HG03521 (cell line): ENCODE data around the gene SYCE3.
"Not testable (repeated sequence)": the region's sequence is repeated elsewhere in the genome, so short reads cannot be mapped to it uniquely, and the experiment has no call there.

Experiments
- ATAC-seq: cut with Tn5 transposase; IDR thresholded peaks from one replicate; pipeline ENCODE4 v1.9.1; 2021; ENCODE audit warnings: mild to moderate bottlenecking, moderate library complexity; ENCODE audit not compliant: unreplicated experiment

Gene SYCE3

DNA sequence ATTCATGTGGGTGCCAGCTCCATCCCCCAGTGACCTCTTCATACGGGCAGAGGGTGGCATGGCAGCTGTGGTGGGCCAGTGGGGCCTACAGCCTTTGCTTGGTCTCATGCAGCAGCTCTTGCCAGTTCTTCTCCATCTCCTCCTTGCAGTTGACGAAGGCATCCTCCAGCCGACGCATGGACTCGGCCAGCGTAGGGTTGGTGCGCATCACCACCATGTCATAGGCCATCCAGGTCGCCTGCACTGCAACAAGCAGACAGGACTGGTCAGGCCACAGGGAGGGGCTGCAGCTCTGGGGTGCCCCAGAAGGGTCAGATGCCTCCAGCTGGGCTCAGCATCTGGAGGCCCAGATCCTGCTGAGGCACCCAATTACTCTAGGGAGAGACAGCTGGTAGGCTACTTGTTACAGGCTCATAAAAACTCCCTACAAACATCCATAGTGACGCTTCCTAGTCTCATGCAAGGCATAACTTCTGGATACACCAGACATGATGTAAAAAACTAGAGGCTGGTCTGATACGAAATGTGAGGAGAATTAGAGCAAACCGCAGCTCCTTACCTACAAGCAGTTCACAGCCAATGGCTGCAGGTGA lies 11.5 kb downstream of the SYCE3 start:
- ATAC-seq: no peak

- no peak for ATAC-seq
Measured at GRCh38 chr22:50550395-50550794, 12.3 kb downstream of the SYCE3 start.

DNA sequence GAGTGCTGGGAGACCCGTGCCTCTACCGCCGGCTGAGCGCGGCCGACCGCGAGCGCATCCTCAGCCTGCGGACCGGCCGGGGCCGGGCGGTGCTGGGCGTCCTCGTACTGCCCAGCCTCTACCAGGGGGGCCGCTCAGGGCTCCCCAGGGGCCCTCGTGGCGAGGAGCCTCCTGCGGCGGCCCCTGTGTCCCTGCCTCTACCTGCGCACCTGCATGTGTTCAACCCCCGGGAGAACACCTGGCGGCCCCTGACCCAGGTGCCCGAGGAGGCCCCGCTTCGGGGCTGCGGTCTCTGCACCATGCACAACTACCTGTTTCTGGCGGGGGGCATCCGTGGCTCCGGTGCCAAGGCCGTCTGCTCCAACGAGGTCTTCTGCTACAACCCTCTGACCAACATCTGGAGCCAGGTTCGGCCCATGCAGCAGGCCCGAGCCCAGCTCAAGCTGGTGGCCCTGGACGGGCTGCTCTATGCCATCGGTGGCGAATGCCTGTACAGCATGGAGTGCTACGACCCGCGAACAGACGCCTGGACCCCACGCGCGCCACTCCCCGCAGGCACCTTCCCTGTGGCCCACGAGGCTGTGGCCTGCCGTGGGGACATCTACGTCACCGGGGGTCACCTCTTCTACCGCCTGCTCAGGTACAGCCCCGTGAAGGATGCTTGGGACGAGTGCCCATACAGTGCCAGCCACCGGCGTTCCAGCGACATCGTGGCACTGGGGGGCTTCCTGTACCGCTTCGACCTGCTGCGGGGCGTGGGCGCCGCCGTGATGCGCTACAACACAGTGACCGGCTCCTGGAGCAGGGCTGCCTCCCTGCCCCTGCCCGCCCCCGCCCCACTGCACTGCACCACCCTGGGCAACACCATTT lies 13.6 kb downstream of the SYCE3 start:
- no peak for ATAC-seq

DNA sequence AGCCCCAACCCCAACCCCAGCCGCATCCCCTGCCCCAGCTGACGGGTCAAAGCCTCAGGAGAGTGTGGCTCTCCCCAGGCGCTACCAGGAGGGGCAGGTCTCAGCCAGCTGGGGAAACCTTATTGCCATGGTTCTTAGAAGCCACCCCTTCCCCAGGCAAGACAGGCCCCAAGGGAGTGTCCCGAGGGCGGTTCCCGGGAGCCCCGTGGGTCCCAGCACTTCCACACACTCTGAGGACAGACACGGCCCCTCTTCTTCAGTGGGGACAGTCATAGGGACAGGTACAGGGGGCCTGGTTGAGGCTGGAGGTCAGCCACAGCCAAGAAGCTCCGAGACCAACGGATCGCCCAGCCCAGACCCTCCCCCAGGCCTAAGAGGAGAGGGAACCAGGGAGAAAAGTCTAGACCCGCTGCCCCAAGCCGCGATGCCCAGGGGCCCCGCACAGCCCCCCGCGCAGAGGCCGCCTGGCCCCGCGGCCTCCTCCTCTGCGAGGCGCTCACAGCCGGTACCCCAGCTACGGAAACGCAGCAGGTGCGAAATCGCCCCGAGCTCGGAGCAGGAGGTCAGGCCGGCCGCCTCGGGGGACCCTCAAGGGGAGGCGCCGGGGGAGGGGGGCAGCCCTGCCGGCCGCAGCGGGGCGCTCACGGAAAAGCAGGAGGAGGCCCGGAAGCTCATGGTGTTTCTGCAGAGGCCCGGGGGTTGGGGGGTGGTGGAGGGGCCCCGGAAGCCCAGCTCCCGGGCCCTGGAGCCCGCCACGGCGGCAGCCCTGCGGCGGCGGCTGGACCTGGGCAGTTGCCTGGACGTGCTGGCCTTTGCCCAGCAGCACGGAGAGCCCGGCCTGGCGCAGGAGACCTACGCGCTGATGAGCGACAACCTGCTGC lies 14.4 kb downstream of the SYCE3 start:
- no peak for ATAC-seq

GRCh38 chr22:50547263-50547985 lies 15.3 kb downstream of the SYCE3 start:
- ATAC-seq: no peak

GRCh38 chr22:50546326-50547262 lies 16.1 kb downstream of the SYCE3 start:
- no peak for ATAC-seq

- ATAC-seq: no peak
Measured at GRCh38 chr22:50545522-50546325, 17.0 kb downstream of the SYCE3 start, which contains the start of gene KLHDC7B. TSS of gene KLHDC7B (plus strand) at chr22:50545899. CDS start at chr22:50546244, 345 bp downstream.

GRCh38 chr22:50544746-50545253 lies 17.9 kb downstream of the SYCE3 start:
- ATAC-seq: no peak

- no peak for ATAC-seq
Measured at GRCh38 chr22:50544078-50544745, 18.5 kb downstream of the SYCE3 start.

DNA sequence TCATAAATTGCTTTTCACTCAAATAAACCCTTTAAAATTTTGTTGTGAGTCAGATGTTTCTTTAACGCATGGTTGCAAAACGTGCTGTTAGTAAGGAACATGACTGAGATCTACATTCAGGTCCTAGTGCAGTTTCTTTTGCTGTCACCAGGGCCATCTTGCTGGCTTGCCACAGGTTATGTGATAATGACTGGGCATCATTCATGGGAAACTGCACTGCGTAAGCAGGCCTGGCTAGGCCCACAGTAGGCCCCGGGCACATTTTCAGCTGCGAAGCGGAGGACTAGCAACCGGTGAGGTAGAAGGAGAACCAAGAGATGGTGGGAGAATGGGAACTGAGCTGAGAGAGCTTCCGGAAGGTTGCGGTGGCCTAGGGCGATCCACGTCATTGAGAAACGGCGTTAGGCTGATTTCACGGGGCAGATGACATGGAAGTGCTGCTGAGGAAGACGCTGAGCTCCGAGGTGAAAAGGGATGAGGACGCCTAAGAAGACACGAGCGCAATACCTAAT lies 20.2 kb downstream of the SYCE3 start:
- ATAC-seq: no peak

GRCh38 chr22:50541667-50542026 lies 21.1 kb downstream of the SYCE3 start:
- not testable (repeated sequence) for ATAC-seq

DNA sequence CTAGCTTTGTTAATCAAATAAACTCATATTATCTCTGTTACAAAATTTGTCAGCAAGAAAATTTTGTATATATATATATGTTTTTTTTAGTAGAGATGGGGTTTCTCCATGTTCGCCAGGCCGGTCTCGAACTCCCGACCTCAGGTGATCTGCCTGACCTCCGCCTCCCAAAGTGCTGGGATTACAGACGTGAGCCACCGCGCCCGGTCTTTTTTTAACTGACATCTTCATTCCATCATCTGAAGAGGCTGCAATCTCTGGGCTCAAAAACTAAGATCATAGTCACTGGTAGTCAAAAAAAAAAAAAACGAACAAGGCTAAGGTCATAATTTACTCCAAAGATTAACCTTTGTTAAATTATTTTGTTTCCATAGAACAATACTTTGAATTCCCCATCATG lies 22.3 kb downstream of the SYCE3 start:
- ATAC-seq: no peak

DNA sequence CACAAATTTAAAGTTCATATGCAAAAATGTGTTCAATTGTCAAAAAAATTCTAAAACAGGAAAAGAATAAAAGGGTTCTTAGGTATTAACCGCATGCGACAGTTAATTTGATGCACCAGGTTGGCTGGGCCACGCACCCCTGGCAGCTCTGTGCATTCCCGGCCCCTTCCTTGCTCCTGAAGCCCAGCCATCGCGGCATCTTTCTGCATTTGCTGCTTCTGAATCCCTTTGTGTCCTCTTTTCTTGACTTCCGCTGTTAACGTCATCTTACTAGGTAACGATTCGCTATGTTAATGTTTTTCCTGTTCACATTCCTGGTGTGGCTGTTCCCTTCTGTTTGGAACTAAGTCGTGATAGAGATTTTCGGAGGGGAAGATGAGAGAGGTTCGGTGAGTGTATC lies 25.0 kb downstream of the SYCE3 start:
- ATAC-seq: no peak

DNA sequence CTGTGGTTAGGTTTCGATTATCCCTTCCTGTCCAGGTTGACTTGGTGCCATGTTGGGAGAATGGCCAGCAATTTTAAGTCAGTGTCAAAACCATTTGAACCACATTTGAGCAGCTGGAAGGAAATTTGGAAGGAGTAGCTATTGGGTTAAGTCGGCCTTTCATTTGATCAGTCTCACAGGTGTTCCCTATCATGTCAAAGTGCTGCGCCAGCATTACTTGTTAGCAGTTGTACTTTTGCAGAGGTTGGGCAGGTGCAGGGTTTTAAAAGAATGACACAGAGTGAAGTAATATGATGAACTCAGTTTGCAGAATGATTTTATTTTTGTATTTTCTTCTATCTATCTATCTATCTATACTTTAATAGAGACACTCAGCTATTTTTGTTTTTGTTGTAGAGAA lies 26.5 kb downstream of the SYCE3 start:
- ATAC-seq: no peak

DNA sequence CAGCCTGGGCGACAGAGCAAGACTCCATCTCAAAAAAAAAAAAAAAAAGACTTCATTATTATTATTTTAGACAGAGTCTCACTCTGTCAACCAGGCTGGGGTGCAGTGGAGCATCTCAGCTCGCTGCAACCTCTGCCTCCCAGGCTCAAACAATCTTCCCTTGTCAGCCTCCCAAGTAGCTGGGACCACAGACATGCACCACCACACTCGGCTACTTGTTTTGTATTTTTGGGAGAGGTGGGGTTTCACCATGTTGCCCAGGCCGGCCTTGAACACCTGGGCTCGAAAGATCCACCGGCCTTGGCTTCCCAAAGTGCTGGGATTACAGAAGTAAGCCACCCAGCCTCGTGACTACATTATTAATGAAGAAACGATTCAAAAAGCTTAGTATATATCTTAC lies 27.6 kb downstream of the SYCE3 start:
- no peak for ATAC-seq

GRCh38 chr22:50533856-50534711 lies 28.6 kb downstream of the SYCE3 start:
- not testable (repeated sequence) for ATAC-seq
